Fibroblast of lung (primary cell): ENCODE results near the gene MKRN2. TPM values are rescaled to one million over a fixed set of nuclear protein-coding genes. Genes with fewer than 3 reads are reported as not detected.
"Not testable (repeated sequence)": the region's sequence is repeated elsewhere in the genome, so short reads cannot be mapped to it uniquely, and the experiment has no call there.

Experiments used
- DNase-seq, 2 donors: peaks; one replicate each; pipeline versions ENCODE4 v3.0.0 to v3.0.0-alpha.2; 2010; ENCODE audit warnings: low read depth in 2 of 2
- H2AFZ ChIP-seq: 2 replicates; pipeline ENCODE4 v1.5.1; 2012; ENCODE audit warnings: low read length, control low read depth, inconsistent platforms
- H3K27ac ChIP-seq: 2 replicates; pipeline ENCODE4 v1.5.1; 2011; ENCODE audit warnings: low read length, control low read depth; ENCODE audit not compliant: insufficient read depth
- H3K27me3 ChIP-seq: 2 replicates; pipeline ENCODE4 v1.5.1; 2011; ENCODE audit warnings: mild to moderate bottlenecking, low read length; ENCODE audit not compliant: control insufficient read depth, insufficient read depth
- H3K36me3 ChIP-seq: 2 replicates; pipeline ENCODE4 v1.5.1; 2011; ENCODE audit warnings: low read length; ENCODE audit not compliant: control insufficient read depth, insufficient read depth
- H3K4me1 ChIP-seq: 2 replicates; pipeline ENCODE4 v1.5.1; 2011; ENCODE audit warnings: low read length; ENCODE audit not compliant: control insufficient read depth, insufficient read depth; ENCODE audit errors: extremely low read depth
- H3K4me2 ChIP-seq: 2 replicates; pipeline ENCODE4 v1.5.1; 2011; ENCODE audit warnings: low read length, control low read depth; ENCODE audit not compliant: insufficient read depth; ENCODE audit errors: extremely low read depth
- H3K4me3 ChIP-seq, 4 experiments: fragments of 200-600 bp in 1 of 4; sonication (generic) in 1 of 4; replicated peaks in 1 of 4; 2 replicates each; pipeline ENCODE4 v1.5.1; 2011 to 2016; ENCODE audit warnings: low read length in 4 of 4, low read depth in 3 of 4, mild to moderate bottlenecking in 3 of 4, control low read depth in 2 of 4, inconsistent platforms in 1 of 4, mixed read lengths in 1 of 4; ENCODE audit not compliant: insufficient read depth in 1 of 4; ENCODE audit errors: control extremely low read depth in 1 of 4
- H3K79me2 ChIP-seq: 2 replicates; pipeline ENCODE4 v1.5.1; 2012; ENCODE audit warnings: mild to moderate bottlenecking, low read length, inconsistent platforms; ENCODE audit not compliant: control insufficient read depth, insufficient read depth
- H3K9ac ChIP-seq: 2 replicates; pipeline ENCODE4 v1.5.1; 2011; ENCODE audit warnings: mild to moderate bottlenecking, low read length, control low read depth; ENCODE audit not compliant: insufficient read depth
- H3K9me3 ChIP-seq: 2 replicates; pipeline ENCODE4 v1.5.1; 2012; ENCODE audit warnings: low read depth, low read length; ENCODE audit not compliant: control insufficient read depth, insufficient read depth
- H4K20me1 ChIP-seq: 2 replicates; pipeline ENCODE4 v1.5.1; 2011; ENCODE audit warnings: low read length; ENCODE audit not compliant: control insufficient read depth, insufficient read depth; ENCODE audit errors: extremely low read depth
- EZH2 ChIP-seq: IDR thresholded peaks from 2 replicates; pipeline ENCODE4 v1.5.1; 2012; ENCODE audit warnings: low read length, control low read depth, mild to moderate bottlenecking; ENCODE audit errors: missing control alignments
- polyA plus RNA-seq, 2 donors: library from polyadenylated mRNA; depleted of rRNA in 1 of 2; stranded (reverse) in 1 of 2; unstranded in 1 of 2; fragments of >200 nt; gene quantifications; 2 replicates each; pipeline ENCODE4 v1.2.1, GENCODE V29; 2011 to 2012; ENCODE audit warnings: missing spikeins in 1 of 2
- total RNA-seq: library from RNA; depleted of rRNA; stranded (reverse); fragments of >200 nt; gene quantifications from 2 replicates; pipeline ENCODE4 v1.2.1, GENCODE V29; 2014
- TF ChIP-seq, protein P1 (sequence below), 2 donors: IDR thresholded peaks in 1 of 2; conservative IDR thresholded peaks in 1 of 2; 1 replicate in 1 of 2; 2 replicates in 1 of 2; pipeline ENCODE4 v1.5.1; 2011 to 2012; ENCODE audit warnings: low read length in 2 of 2, control low read depth in 1 of 2, inconsistent platforms in 1 of 2, low read depth in 1 of 2, mild to moderate bottlenecking in 1 of 2

The MKRN2 gene
- total and polyA plus RNA-seq, 2 donors (not counting 1 experiment from before 2014, with no cell fraction given), result 37.7 to 48.1 TPM

GRCh38 chr3:12630292-12630691, 73.4 kb downstream of the MKRN2 start:
- Histone ChIP-seq H3K79me2 (peaks cover 93% of the 10 kb centered on the region), H3K27ac (no peak overlapping the region)

DNA sequence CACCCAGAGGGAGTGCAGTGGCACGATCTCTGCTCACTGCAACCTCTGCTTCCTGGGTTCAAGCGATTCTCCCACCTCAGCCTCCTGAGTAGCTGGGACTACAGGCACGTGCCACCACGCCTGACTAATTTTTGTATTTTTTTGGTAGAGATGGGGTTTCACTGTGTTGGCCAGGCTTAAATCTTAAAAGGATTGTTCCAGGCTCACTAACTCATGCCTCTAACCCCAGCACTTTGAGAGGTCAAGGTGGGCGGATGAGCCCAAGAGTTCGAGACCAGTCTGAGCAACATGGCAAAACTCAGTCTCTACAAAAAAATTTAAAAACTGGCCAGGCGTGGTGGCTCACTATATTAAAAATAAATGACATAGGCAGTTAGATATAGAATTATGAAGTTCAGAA, 74.0 kb downstream of the MKRN2 start:
- not testable (repeated sequence) for H3K36me3 ChIP-seq, H3K9me3 ChIP-seq, H3K4me1 ChIP-seq, H4K20me1 ChIP-seq, H3K4me3 ChIP-seq, DNase-seq, H3K27me3 ChIP-seq, H3K4me2 ChIP-seq, H2AFZ ChIP-seq, H3K27ac ChIP-seq, H3K9ac ChIP-seq
- H3K79me2 ChIP-seq, result peaks cover 89% of the 10 kb centered on the region

More at GRCh38 chr3:12630292-12630691, 73.4 kb downstream of the MKRN2 start:
- no peak overlapping the region for H3K4me3 ChIP-seq
- no peak overlapping the region for H3K9ac ChIP-seq
- DNase-seq, result no peak
- no peak for TF ChIP-seq EZH2
- TF ChIP-seq, protein P1, sequence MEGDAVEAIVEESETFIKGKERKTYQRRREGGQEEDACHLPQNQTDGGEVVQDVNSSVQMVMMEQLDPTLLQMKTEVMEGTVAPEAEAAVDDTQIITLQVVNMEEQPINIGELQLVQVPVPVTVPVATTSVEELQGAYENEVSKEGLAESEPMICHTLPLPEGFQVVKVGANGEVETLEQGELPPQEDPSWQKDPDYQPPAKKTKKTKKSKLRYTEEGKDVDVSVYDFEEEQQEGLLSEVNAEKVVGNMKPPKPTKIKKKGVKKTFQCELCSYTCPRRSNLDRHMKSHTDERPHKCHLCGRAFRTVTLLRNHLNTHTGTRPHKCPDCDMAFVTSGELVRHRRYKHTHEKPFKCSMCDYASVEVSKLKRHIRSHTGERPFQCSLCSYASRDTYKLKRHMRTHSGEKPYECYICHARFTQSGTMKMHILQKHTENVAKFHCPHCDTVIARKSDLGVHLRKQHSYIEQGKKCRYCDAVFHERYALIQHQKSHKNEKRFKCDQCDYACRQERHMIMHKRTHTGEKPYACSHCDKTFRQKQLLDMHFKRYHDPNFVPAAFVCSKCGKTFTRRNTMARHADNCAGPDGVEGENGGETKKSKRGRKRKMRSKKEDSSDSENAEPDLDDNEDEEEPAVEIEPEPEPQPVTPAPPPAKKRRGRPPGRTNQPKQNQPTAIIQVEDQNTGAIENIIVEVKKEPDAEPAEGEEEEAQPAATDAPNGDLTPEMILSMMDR (conservative IDR thresholded peaks at IDR 0.05 in 1 of 2, IDR thresholded peaks at IDR 0.05 in 1 of 2; ENCODE audit: low read depth in 1 of 2, low read length in 2 of 2), result no peak
- no peaks in the 10 kb centered on the region for H4K20me1 ChIP-seq
- H3K4me1 ChIP-seq, result peaks cover 5% of the 10 kb centered on the region
- H3K9me3 ChIP-seq, result no peaks in the 10 kb centered on the region
- H3K36me3 ChIP-seq, result peaks cover 2% of the 10 kb centered on the region
- H3K27me3 ChIP-seq, result no peaks in the 10 kb centered on the region
- no peak overlapping the region for H2AFZ ChIP-seq
- H3K4me2 ChIP-seq, result no peak overlapping the region

- TF ChIP-seq, protein P1 (conservative IDR thresholded peaks at IDR 0.05 in 1 of 2, IDR thresholded peaks at IDR 0.05 in 1 of 2; ENCODE audit: low read depth in 1 of 2, low read length in 2 of 2), result no peak
- TF ChIP-seq EZH2, result no peak
- Histone ChIP-seq H3K4me3 (no peak overlapping the region), H3K79me2 (peaks cover 90% of the 10 kb centered on the region), H4K20me1 (no peaks in the 10 kb centered on the region), H2AFZ (no peak overlapping the region), H3K36me3 (peaks cover 2% of the 10 kb centered on the region), H3K4me1 (peaks cover 5% of the 10 kb centered on the region), H3K9ac (no peak overlapping the region), H3K9me3 (no peaks in the 10 kb centered on the region), H3K27me3 (no peaks in the 10 kb centered on the region), H3K27ac (no peak overlapping the region), H3K4me2 (no peak overlapping the region)
- DNase-seq, result no peak
Measured at GRCh38 chr3:12632523-12632922, 75.6 kb downstream of the MKRN2 start.
